Measurements from ENCODE around the gene PLEKHG4B. TPM values are rescaled to one million over a fixed set of nuclear protein-coding genes. Genes with fewer than 3 reads are reported as not detected.

The PLEKHG4B gene
- total and polyA plus RNA-seq, 2 of the 8 experiments (the other 6 are each of a cell fraction or from before 2014, with no cell fraction given) = 31.1 to 43.6 TPM

DNA sequence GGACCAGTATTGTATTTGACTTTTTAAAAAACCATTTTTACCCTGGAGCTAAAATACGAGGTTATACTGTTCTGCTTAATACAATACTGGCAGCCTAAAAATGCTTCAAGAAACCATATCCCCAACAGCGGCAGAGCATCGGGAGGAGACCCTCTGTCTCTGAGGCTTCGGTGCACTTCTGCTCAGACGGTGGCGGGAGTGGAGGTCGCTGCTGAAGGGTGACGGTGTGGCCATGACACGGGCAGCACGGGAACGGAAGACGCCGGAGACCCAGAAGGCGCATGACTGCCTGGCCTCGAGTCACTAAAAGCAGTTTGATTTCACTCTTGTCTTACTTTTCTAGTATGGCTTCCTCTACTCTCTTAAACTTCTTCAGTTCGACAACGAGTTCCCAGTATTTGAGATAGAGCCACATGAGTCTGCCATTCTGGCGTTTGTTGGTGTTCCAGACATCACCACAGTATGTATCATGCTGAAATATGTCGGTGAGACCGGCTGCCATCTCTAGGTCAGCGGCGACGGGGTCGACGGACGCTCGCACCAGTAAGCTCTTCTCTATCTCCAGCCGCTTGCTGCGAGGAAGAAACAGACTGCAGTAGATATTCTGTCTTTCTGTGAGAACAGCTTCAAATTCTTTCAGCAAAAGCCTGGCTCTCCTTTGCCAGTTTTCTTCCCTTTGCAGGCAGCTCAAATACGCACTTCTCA is 113.2 kb downstream of the PLEKHG4B start:
- peak in 1 of 2 experiments; percentile 35 for DNase-seq (ENCODE audit: low read depth in 1 of 2, low spot score in 2 of 2)
- Histone ChIP-seq H3K23me2 (ENCODE audit: low read depth, low read length) (peaks cover 1% of the 10 kb centered on the region; the same call in 1 of the 2 replicates), H3K23ac (ENCODE audit: insufficient read length) (no peak overlapping the region), H3K9ac (replicated peaks in 1 of 4; ENCODE audit: extremely low read depth in 1 of 4, low read depth in 3 of 4, low read length in 3 of 4) (no peak overlapping the region), H2BK120ac (replicated peaks; ENCODE audit: low read depth, low read length) (no peak overlapping the region), H2BK20ac (ENCODE audit: low read length) (no peak overlapping the region), H3K79me1 (ENCODE audit: low read depth, low read length) (no peaks in the 10 kb centered on the region; the same call in 1 of the 2 replicates), H4K5ac (ENCODE audit: insufficient read length, low read depth, low read length) (no peak overlapping the region), H3K18ac (ENCODE audit: extremely low read depth, low read length) (no peak overlapping the region), H3K56ac (replicated peaks; ENCODE audit: insufficient read length, low read depth, low read length) (no peak overlapping the region), H3K4me2 (ENCODE audit: insufficient read depth in 1 of 2, low read depth in 2 of 2, low read length in 2 of 2) (no peak overlapping the region), H3K4ac (replicated peaks; ENCODE audit: insufficient read length, low read depth, low read length) (no peak overlapping the region), H3K27me3 (replicated peaks in 1 of 4; ENCODE audit: control insufficient read depth in 3 of 4, extremely low read depth in 1 of 4, insufficient read depth in 3 of 4, low read length in 3 of 4) (no peaks in the 10 kb centered on the region), H3K27ac (ENCODE audit: low read depth, low read length) (no peak overlapping the region), H3K36me3 (ENCODE audit: control insufficient read depth in 2 of 4, insufficient read depth in 4 of 4, low read length in 3 of 4) (peaks cover 2 to 16% (median 10%) of the 10 kb centered on the region in 4 experiments), H2BK15ac (ENCODE audit: low read length) (no peak overlapping the region), H3K4me1 (replicated peaks in 1 of 4; ENCODE audit: control insufficient read depth in 3 of 4, insufficient read depth in 4 of 4, low read length in 3 of 4) (no peaks in the 10 kb centered on the region; a peak in 1 of 7 replicates), H2AK5ac (ENCODE audit: low read depth, low read length) (no peak overlapping the region), H2BK12ac (ENCODE audit: low read depth, low read length) (no peak overlapping the region), H2BK5ac (ENCODE audit: low read depth, low read length) (no peak overlapping the region), H3K14ac (ENCODE audit: insufficient read length) (no peak overlapping the region), H4K20me1 (replicated peaks in 1 of 2; ENCODE audit: control insufficient read depth in 1 of 2, insufficient read depth in 2 of 2, low read length in 2 of 2) (peaks cover 6 to 22% of the 10 kb centered on the region in 2 experiments), H4K8ac (ENCODE audit: extremely low read depth, insufficient read depth, low read length) (no peak overlapping the region), H4K91ac (replicated peaks; ENCODE audit: insufficient read length, low read length) (no peak overlapping the region), H3K79me2 (ENCODE audit: control insufficient read depth in 1 of 2, insufficient read depth in 2 of 2, low read length in 2 of 2) (peaks cover 3 to 29% of the 10 kb centered on the region in 2 experiments; a peak in 3 of 4 replicates), H3K4me3 (ENCODE audit: extremely low read depth in 1 of 4, insufficient read depth in 2 of 4, low read depth in 3 of 4, low read length in 4 of 4) (no peak overlapping the region), H3K9me3 (ENCODE audit: insufficient read depth in 2 of 2, low read depth in 1 of 2, low read length in 1 of 2) (no peaks in the 10 kb centered on the region), H2AFZ (ENCODE audit: low read length) (no peak overlapping the region)
- TF ChIP-seq SIRT6 (IDR thresholded peaks at IDR 0.05; ENCODE audit: low read length) (no peak), RFX5 (IDR thresholded peaks at IDR 0.05; ENCODE audit: borderline replicate concordance, low read depth, low read length) (no peak), TAF1 (IDR thresholded peaks at IDR 0.05; ENCODE audit: low read depth, low read length) (no peak), EP300 (IDR thresholded peaks at IDR 0.05; ENCODE audit: borderline replicate concordance in 1 of 2, low read depth in 2 of 2, low read length in 2 of 2) (no peak), ASH2L (IDR thresholded peaks at IDR 0.05; ENCODE audit: low read length) (no peak), SP4 (IDR thresholded peaks at IDR 0.05; ENCODE audit: low read length) (no peak), MAFK (IDR thresholded peaks at IDR 0.05; ENCODE audit: low read depth, low read length) (no peak)
- TF ChIP-seq, protein P1, sequence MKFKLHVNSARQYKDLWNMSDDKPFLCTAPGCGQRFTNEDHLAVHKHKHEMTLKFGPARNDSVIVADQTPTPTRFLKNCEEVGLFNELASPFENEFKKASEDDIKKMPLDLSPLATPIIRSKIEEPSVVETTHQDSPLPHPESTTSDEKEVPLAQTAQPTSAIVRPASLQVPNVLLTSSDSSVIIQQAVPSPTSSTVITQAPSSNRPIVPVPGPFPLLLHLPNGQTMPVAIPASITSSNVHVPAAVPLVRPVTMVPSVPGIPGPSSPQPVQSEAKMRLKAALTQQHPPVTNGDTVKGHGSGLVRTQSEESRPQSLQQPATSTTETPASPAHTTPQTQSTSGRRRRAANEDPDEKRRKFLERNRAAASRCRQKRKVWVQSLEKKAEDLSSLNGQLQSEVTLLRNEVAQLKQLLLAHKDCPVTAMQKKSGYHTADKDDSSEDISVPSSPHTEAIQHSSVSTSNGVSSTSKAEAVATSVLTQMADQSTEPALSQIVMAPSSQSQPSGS (IDR thresholded peaks at IDR 0.05; ENCODE audit: low read length) = no peak
- TF ChIP-seq, protein P2, sequence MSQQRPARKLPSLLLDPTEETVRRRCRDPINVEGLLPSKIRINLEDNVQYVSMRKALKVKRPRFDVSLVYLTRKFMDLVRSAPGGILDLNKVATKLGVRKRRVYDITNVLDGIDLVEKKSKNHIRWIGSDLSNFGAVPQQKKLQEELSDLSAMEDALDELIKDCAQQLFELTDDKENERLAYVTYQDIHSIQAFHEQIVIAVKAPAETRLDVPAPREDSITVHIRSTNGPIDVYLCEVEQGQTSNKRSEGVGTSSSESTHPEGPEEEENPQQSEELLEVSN (IDR thresholded peaks at IDR 0.05) = no peak
- WGBS, 2 experiments (ENCODE audit: extremely low coverage in 1 of 2, insufficient coverage in 1 of 2, insufficient read length in 1 of 2, insufficient replicate concordance in 2 of 2, low coverage in 1 of 2, low lambda C conversion rate in 2 of 2, missing lambda C conversion rate in 1 of 2) = 95% methylated on average over 29 of the region's 30 CpGs; no CpG with 5 or more reads in 1 of the 2 experiments
- CTCF ChIA-PET (ENCODE audit: partially characterized antibody) = interaction anchor here (1.4 kb wide), 1 partner anchor 17 kb away, joined by 3 read pairs; no protein-coding TSS in a partner anchor
- no peak for FAIRE-seq
- POLR2A ChIA-PET (ENCODE audit: partially characterized antibody) = interaction anchor here (2.9 kb wide), 1 partner anchor 14 kb away, joined by 11 read pairs; the partner anchor contains the start of gene LRRC14B
